SK-N-SH (cell line): ENCODE data around the gene TTC19. TPM values are rescaled to one million over a fixed set of nuclear protein-coding genes. Genes with fewer than 3 reads are reported as not detected.

Source experiments
- CTCF ChIA-PET: fragments of 300-600, 350-600 bp; formaldehyde crosslinking; extraction: SDS; loops from one replicate; lab custom pipeline; 2021; lab: Yijun Ruan, JAX
- POLR2A ChIA-PET: fragments of 350-600 bp; sonication (Branson Sonifier 250); formaldehyde crosslinking; extraction: SDS; loops from one replicate; lab custom pipeline; 2020; ENCODE audit warnings: antibody characterized with exemption, inconsistent platforms; lab: Yijun Ruan, JAX
- DNase-seq: peaks from one replicate; pipeline ENCODE4 v3.0.0; 2012
- H2AFZ ChIP-seq: fragments of 200-600 bp; sonication (generic); 2 replicates; pipeline ENCODE4 v1.8.1; 2016; ENCODE audit warnings: antibody characterized with exemption, mild to moderate bottlenecking, low read depth
- H3F3A ChIP-seq: fragments of 200-600 bp; sonication (generic); replicated peaks from 2 replicates; pipeline ENCODE3; 2016; ENCODE audit warnings: antibody characterized with exemption, mild to moderate bottlenecking; ENCODE audit not compliant: insufficient read depth
- H3K27ac ChIP-seq, 2 experiments: fragments of 200-500 bp in 1 of 2; fragments of 200-600 bp in 1 of 2; sonication (Bioruptor generic) in 1 of 2; sonication (generic), shearing (Covaris generic) in 1 of 2; 2 replicates each; pipeline versions ENCODE4 v1.5.1 to v1.6.1; 2014 to 2016; ENCODE audit warnings: low read depth in 2 of 2, inconsistent platforms in 1 of 2, low read length in 1 of 2, mild to moderate bottlenecking in 1 of 2, mixed read lengths in 1 of 2
- H3K27me3 ChIP-seq: fragments of 200-600 bp; sonication (generic), shearing (Covaris generic); 2 replicates; pipeline ENCODE4 v1.6.1; 2016; ENCODE audit warnings: mixed run types; ENCODE audit not compliant: insufficient read depth
- H3K36me3 ChIP-seq, 2 experiments: fragments of 200-500 bp in 1 of 2; fragments of 200-600 bp in 1 of 2; sonication (Bioruptor generic) in 1 of 2; sonication (generic) in 1 of 2; replicated peaks in 1 of 2; 2 replicates each; pipeline versions ENCODE3 to v1.5.1; 2014 to 2016; ENCODE audit warnings: low read length in 1 of 2, mild to moderate bottlenecking in 1 of 2; ENCODE audit not compliant: insufficient read depth in 2 of 2, control insufficient read depth in 1 of 2
- H3K4me1 ChIP-seq, 2 experiments: fragments of 200-500 bp in 1 of 2; fragments of 200-600 bp in 1 of 2; sonication (Bioruptor generic) in 1 of 2; sonication (generic), shearing (Covaris generic) in 1 of 2; 2 replicates each; pipeline versions ENCODE4 v1.5.1 to v1.6.1; 2014 to 2016; ENCODE audit warnings: low read depth in 1 of 2, low read length in 1 of 2, mixed run types in 1 of 2; ENCODE audit not compliant: insufficient read depth in 2 of 2, control insufficient read depth in 1 of 2
- H3K4me2 ChIP-seq: fragments of 200-600 bp; sonication (generic), shearing (Covaris generic); 2 replicates; pipeline ENCODE4 v1.6.1; 2017; ENCODE audit warnings: mixed run types
- H3K4me3 ChIP-seq, 2 experiments: fragments of 200-500 bp in 1 of 2; fragments of 200-600 bp in 1 of 2; sonication (Bioruptor generic) in 1 of 2; sonication (generic), shearing (Covaris generic) in 1 of 2; 2 replicates each; pipeline versions ENCODE4 v1.5.1 to v1.8.1; 2014 to 2016; ENCODE audit warnings: low read depth in 2 of 2, inconsistent platforms in 1 of 2, low read length in 1 of 2, mild to moderate bottlenecking in 1 of 2, mixed read lengths in 1 of 2, moderate library complexity in 1 of 2
- H3K79me2 ChIP-seq: fragments of 200-600 bp; sonication (generic); 2 replicates; pipeline ENCODE4 v1.8.1; 2017; ENCODE audit warnings: mild to moderate bottlenecking; ENCODE audit not compliant: insufficient read depth
- H3K9ac ChIP-seq: fragments of 200-600 bp; sonication (generic); 2 replicates; pipeline ENCODE4 v1.6.1; 2017; ENCODE audit warnings: mixed run types
- H3K9me2 ChIP-seq: fragments of 200-600 bp; sonication (generic); 2 replicates; pipeline ENCODE4 v1.6.1; 2017; ENCODE audit warnings: mixed run types
- H3K9me3 ChIP-seq: fragments of 200-600 bp; sonication (generic); 2 replicates; pipeline ENCODE4 v1.6.1; 2017; ENCODE audit warnings: mixed run types, mild to moderate bottlenecking, moderate library complexity
- H4K20me1 ChIP-seq: fragments of 200-600 bp; sonication (generic); 2 replicates; pipeline ENCODE4 v1.6.1; 2017; ENCODE audit warnings: mild to moderate bottlenecking, mixed run types; ENCODE audit not compliant: insufficient read depth
- CHD2 ChIP-seq: fragments of 150-350 bp; IDR thresholded peaks from 2 replicates; pipeline ENCODE4 v1.6.1; 2018; ENCODE audit warnings: low read length; ENCODE audit not compliant: partially characterized antibody
- ELF1 ChIP-seq: IDR thresholded peaks from 2 replicates; pipeline ENCODE4 v1.4.0; 2012
- EP300 ChIP-seq, 2 experiments: IDR thresholded peaks; 2 replicates each; pipeline versions ENCODE4 v1.4.0 to v1.6.1; 2012; ENCODE audit warnings: borderline replicate concordance in 1 of 2, low read depth in 1 of 2, low read length in 1 of 2
- FOSL2 ChIP-seq: IDR thresholded peaks from 2 replicates; pipeline ENCODE4 v1.4.0; 2012; ENCODE audit warnings: low read depth, mild to moderate bottlenecking, moderate library complexity, borderline replicate concordance
- FOXM1 ChIP-seq: IDR thresholded peaks from 2 replicates; pipeline ENCODE4 v1.4.0; 2012; ENCODE audit warnings: low read depth, mild to moderate bottlenecking
- GABPA ChIP-seq: IDR thresholded peaks from 2 replicates; pipeline ENCODE4 v1.4.0; 2012; ENCODE audit warnings: low read depth, mild to moderate bottlenecking
- GATA2 ChIP-seq: sonication (generic); formaldehyde crosslinking; IDR thresholded peaks from 2 replicates; pipeline ENCODE4 v1.5.0; 2020; ENCODE audit warnings: mild to moderate bottlenecking, missing genetic modification reagents
- MEF2A ChIP-seq: IDR thresholded peaks from 2 replicates; pipeline ENCODE4 v1.4.0; 2012; ENCODE audit warnings: low read depth, borderline replicate concordance
- MXI1 ChIP-seq: IDR thresholded peaks from 2 replicates; pipeline ENCODE4 v1.6.1; 2012; ENCODE audit warnings: mild to moderate bottlenecking, low read depth, low read length, improper control_type of control experiment
- RAD21 ChIP-seq: IDR thresholded peaks from 2 replicates; pipeline ENCODE4 v1.6.1; 2012; ENCODE audit warnings: mild to moderate bottlenecking, low read length
- RFX5 ChIP-seq: IDR thresholded peaks from 2 replicates; pipeline ENCODE4 v1.6.1; 2012; ENCODE audit warnings: mild to moderate bottlenecking, improper control_type of control experiment, low read length
- RXRA ChIP-seq: IDR thresholded peaks from 2 replicates; pipeline ENCODE4 v1.4.0; 2012; ENCODE audit warnings: low read depth, mild to moderate bottlenecking, borderline replicate concordance
- SMC3 ChIP-seq: IDR thresholded peaks from 2 replicates; pipeline ENCODE4 v1.6.1; 2012; ENCODE audit warnings: low read depth, low read length, improper control_type of control experiment
- TEAD4 ChIP-seq: IDR thresholded peaks from 2 replicates; pipeline ENCODE4 v1.4.0; 2012; ENCODE audit warnings: mild to moderate bottlenecking, borderline replicate concordance; ENCODE audit not compliant: insufficient read depth
- WGBS: methylation state at CpG from one replicate; pipeline ENCODE4 v1.1.6; 2017; ENCODE audit warnings: low lambda C conversion rate; 5-methylcytosine and 5-hydroxymethylcytosine counted together
- polyA plus RNA-seq, 3 experiments: library from polyadenylated mRNA; depleted of rRNA; stranded (reverse); fragments of >200 nt; gene quantifications; 2 replicates each; pipeline ENCODE4 v1.2.3, GENCODE V29; 2012
- TF ChIP-seq, protein P1 (sequence below): fragments of 200-600 bp; sonication (generic); IDR thresholded peaks from 2 replicates; pipeline ENCODE4 v1.6.1; 2017; ENCODE audit warnings: antibody characterized with exemption, mild to moderate bottlenecking, moderate library complexity
- TF ChIP-seq, protein P2 (sequence below): IDR thresholded peaks from 2 replicates; pipeline ENCODE4 v1.4.0; 2012; ENCODE audit warnings: low read depth, borderline replicate concordance
- TF ChIP-seq, protein P3 (sequence below): fragments of 150-350 bp; IDR thresholded peaks from 2 replicates; pipeline ENCODE4 v1.6.1; 2016; ENCODE audit warnings: mild to moderate bottlenecking, low read depth, low read length

TTC19 gene
- polyA plus RNA-seq, 1 of the 3 experiments (the other 2 are of a cell fraction), result 6.6 TPM

DNA sequence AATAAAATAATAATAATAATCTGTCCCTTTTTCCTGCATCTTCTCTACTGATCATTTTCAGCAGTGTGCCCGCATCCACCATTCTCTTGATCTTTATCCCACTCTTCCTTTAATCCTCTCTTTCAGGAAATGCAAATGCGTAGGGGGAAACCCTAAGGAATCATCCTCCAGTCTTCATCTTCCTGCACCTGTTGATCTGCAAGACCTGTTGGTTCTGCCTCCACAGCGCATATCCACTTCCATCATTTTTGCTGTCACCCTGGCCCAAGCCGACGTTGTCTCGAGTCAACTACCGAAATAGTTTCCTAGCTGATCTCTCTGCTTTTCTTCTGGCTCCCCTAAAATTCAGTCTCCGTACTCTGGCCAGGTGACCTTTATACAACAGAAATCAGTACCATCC is 30.2 kb upstream of the TTC19 start:
- Histone ChIP-seq H3K27me3 (no peaks in the 10 kb centered on the region), H3K4me2 (no peak overlapping the region), H3F3A (peaks cover 6% of the 10 kb centered on the region)
- no peak for DNase-seq
- 96% methylated on average over 8 of the region's 8 CpGs for WGBS
- TF ChIP-seq GATA2 (CRISPR knock-in tag) (no peak), RAD21 (no peak), MEF2A (no peak), FOSL2 (no peak), CHD2 (no peak), ELF1 (no peak)
- TF ChIP-seq, protein P1, sequence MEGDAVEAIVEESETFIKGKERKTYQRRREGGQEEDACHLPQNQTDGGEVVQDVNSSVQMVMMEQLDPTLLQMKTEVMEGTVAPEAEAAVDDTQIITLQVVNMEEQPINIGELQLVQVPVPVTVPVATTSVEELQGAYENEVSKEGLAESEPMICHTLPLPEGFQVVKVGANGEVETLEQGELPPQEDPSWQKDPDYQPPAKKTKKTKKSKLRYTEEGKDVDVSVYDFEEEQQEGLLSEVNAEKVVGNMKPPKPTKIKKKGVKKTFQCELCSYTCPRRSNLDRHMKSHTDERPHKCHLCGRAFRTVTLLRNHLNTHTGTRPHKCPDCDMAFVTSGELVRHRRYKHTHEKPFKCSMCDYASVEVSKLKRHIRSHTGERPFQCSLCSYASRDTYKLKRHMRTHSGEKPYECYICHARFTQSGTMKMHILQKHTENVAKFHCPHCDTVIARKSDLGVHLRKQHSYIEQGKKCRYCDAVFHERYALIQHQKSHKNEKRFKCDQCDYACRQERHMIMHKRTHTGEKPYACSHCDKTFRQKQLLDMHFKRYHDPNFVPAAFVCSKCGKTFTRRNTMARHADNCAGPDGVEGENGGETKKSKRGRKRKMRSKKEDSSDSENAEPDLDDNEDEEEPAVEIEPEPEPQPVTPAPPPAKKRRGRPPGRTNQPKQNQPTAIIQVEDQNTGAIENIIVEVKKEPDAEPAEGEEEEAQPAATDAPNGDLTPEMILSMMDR, result no peak
- TF ChIP-seq, protein P2, sequence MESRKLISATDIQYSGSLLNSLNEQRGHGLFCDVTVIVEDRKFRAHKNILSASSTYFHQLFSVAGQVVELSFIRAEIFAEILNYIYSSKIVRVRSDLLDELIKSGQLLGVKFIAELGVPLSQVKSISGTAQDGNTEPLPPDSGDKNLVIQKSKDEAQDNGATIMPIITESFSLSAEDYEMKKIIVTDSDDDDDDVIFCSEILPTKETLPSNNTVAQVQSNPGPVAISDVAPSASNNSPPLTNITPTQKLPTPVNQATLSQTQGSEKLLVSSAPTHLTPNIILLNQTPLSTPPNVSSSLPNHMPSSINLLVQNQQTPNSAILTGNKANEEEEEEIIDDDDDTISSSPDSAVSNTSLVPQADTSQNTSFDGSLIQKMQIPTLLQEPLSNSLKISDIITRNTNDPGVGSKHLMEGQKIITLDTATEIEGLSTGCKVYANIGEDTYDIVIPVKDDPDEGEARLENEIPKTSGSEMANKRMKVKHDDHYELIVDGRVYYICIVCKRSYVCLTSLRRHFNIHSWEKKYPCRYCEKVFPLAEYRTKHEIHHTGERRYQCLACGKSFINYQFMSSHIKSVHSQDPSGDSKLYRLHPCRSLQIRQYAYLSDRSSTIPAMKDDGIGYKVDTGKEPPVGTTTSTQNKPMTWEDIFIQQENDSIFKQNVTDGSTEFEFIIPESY, result no peak
- TF ChIP-seq, all 33 proteins: peak for 0
- no peaks in the 10 kb centered on the region for H3K9me3 ChIP-seq
- no peaks in the 10 kb centered on the region; the same call in 1 of the 2 replicates for H3K79me2 ChIP-seq
- H3K9ac ChIP-seq, result no peak overlapping the region
- ChIA-PET CTCF (interaction anchor here (4.8 kb wide), 1 partner anchor 24 kb away, joined by 20 read pairs; the partner anchor contains the start of gene ADORA2B), POLR2A (no interaction called here)
- no peak overlapping the region for H2AFZ ChIP-seq
- no peaks in the 10 kb centered on the region for H3K36me3 ChIP-seq
- no peaks in the 10 kb centered on the region for H4K20me1 ChIP-seq
- H3K4me1 ChIP-seq, result peaks cover 12 to 13% of the 10 kb centered on the region in 2 experiments; a peak in 2 of 4 replicates
- H3K9me2 ChIP-seq, result no peaks in the 10 kb centered on the region
- H3K4me3 ChIP-seq, result no peak overlapping the region
- H3K27ac ChIP-seq, result no peak overlapping the region

DNA sequence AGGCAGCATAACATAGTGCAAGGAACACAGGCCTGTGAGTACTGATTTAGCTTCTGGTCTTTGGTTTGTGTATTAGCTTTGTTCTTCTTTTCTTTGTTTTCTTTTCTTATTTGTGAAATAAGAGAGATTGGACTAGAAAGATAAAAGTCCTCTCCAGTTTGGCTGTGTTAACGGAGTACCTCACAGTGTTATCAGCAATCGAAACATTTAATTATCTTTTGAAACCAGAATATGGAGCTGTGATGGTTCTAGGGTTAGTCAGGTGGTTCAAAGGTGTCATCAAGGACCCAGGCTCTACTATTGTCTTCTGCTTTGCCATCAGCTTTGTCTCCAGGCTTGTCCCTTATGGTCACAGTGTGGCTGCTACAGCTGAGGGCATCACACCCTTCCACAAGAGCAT is 29.1 kb upstream of the TTC19 start:
- Histone ChIP-seq H3K9ac (no peak overlapping the region), H3K27ac (no peak overlapping the region), H2AFZ (no peak overlapping the region), H3K9me2 (no peaks in the 10 kb centered on the region), H3K27me3 (no peaks in the 10 kb centered on the region), H3K4me2 (no peak overlapping the region), H3K4me1 (peaks cover 7 to 13% of the 10 kb centered on the region in 2 experiments; a peak in 2 of 4 replicates), H3K79me2 (no peaks in the 10 kb centered on the region; the same call in 1 of the 2 replicates), H3K4me3 (no peak overlapping the region), H3K36me3 (peaks cover 0 to 2% of the 10 kb centered on the region in 2 experiments), H3K9me3 (no peaks in the 10 kb centered on the region), H3F3A (peaks cover 6% of the 10 kb centered on the region), H4K20me1 (no peaks in the 10 kb centered on the region)
- no peak for DNase-seq
- 88% methylated on average over 2 of the region's 2 CpGs for WGBS
- ChIA-PET POLR2A (no interaction called here), CTCF (interaction anchor here (4.8 kb wide), 1 partner anchor 25 kb away, joined by 20 read pairs; the partner anchor contains the start of gene ADORA2B)
- no peak for TF ChIP-seq MEF2A
- no peak for TF ChIP-seq SMC3
- no peak for TF ChIP-seq GABPA
- TF ChIP-seq RXRA, result no peak
- no peak for TF ChIP-seq RFX5
- TF ChIP-seq EP300 (IDR thresholded peaks at IDR 0.05; ENCODE audit: borderline replicate concordance in 1 of 2, low read depth in 1 of 2, low read length in 1 of 2), result no peak
- no peak for TF ChIP-seq TEAD4
- TF ChIP-seq, protein P2, result no peak
- TF ChIP-seq MXI1, result no peak
- TF ChIP-seq, protein P3, sequence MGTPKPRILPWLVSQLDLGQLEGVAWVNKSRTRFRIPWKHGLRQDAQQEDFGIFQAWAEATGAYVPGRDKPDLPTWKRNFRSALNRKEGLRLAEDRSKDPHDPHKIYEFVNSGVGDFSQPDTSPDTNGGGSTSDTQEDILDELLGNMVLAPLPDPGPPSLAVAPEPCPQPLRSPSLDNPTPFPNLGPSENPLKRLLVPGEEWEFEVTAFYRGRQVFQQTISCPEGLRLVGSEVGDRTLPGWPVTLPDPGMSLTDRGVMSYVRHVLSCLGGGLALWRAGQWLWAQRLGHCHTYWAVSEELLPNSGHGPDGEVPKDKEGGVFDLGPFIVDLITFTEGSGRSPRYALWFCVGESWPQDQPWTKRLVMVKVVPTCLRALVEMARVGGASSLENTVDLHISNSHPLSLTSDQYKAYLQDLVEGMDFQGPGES, result no peak
- TF ChIP-seq FOXM1, result no peak
